CD4-positive, CD25-positive, alpha-beta regulatory T cell (primary cell): Measurements from ENCODE around the gene BDP1. TPM values are rescaled to one million over a fixed set of nuclear protein-coding genes. Genes with fewer than 3 reads are reported as not detected.
A peak's percentile ranks its signal among the peaks of the same experiment; 100 is the strongest.

ENCODE experiments used
- ATAC-seq, 2 donors: fragments of 150-1000 bp; cut with Tn5 transposase; one replicate each; pipeline ENCODE4 v1.10.0; 2021; ENCODE audit warnings: low read depth in 2 of 2, moderate number of reproducible peaks in 2 of 2, moderate library complexity in 1 of 2
- DNase-seq, 3 donors: peaks; one replicate each; pipeline versions ENCODE4 v3.0.0 to v3.0.0-alpha.2; 2012 to 2022; ENCODE audit warnings: mixed read lengths in 1 of 3
- H3K27ac ChIP-seq: one replicate; pipeline ENCODE4 v1.7.0; 2013; ENCODE audit warnings: mild to moderate bottlenecking, low read length; ENCODE audit not compliant: insufficient read depth, poor library complexity, severe bottlenecking
- H3K27me3 ChIP-seq: one replicate; pipeline ENCODE4 v1.7.0; 2013; ENCODE audit warnings: low read length; ENCODE audit not compliant: control insufficient read depth, insufficient read depth
- H3K36me3 ChIP-seq: one replicate; pipeline ENCODE4 v1.7.0; 2013; ENCODE audit warnings: mild to moderate bottlenecking, low read length, moderate library complexity; ENCODE audit not compliant: control insufficient read depth, insufficient read depth
- H3K4me1 ChIP-seq: 2 replicates; pipeline ENCODE4 v1.7.0; 2013; ENCODE audit warnings: mild to moderate bottlenecking, low read length; ENCODE audit not compliant: insufficient read depth, control insufficient read depth, poor library complexity, severe bottlenecking
- H3K4me3 ChIP-seq: one replicate; pipeline ENCODE4 v1.7.0; 2013; ENCODE audit warnings: low read depth, mild to moderate bottlenecking, low read length, moderate library complexity
- H3K9me3 ChIP-seq, 2 experiments: 1 replicate in 1 of 2; 2 replicates in 1 of 2; pipeline ENCODE4 v1.7.0; 2013; ENCODE audit warnings: low read length in 2 of 2, mild to moderate bottlenecking in 1 of 2, moderate library complexity in 1 of 2; ENCODE audit not compliant: control insufficient read depth in 2 of 2
- H3K27ac Mint-ChIP-seq, 3 donors: one replicate each; pipeline ENCODE4 v1.8.0; 2020 to 2022; ENCODE audit warnings: mild to moderate bottlenecking in 3 of 3, mixed read lengths in 3 of 3, moderate library complexity in 2 of 3
- H3K27me3 Mint-ChIP-seq: one replicate; pipeline ENCODE4 v1.8.0; 2022; ENCODE audit warnings: mild to moderate bottlenecking, mixed read lengths
- H3K36me3 Mint-ChIP-seq: one replicate; pipeline ENCODE4 v1.8.0; 2020; ENCODE audit warnings: mixed read lengths
- H3K4me1 Mint-ChIP-seq, 4 donors: one replicate each; pipeline ENCODE4 v1.8.0; 2020 to 2022; ENCODE audit warnings: mixed read lengths in 4 of 4, mild to moderate bottlenecking in 1 of 4
- H3K4me3 Mint-ChIP-seq, 4 donors: one replicate each; pipeline ENCODE4 v1.8.0; 2020 to 2022; ENCODE audit warnings: mild to moderate bottlenecking in 4 of 4, mixed read lengths in 4 of 4, moderate library complexity in 3 of 4
- H3K9me3 Mint-ChIP-seq, 7 donors: one replicate each; pipeline ENCODE4 v1.8.0; 2020 to 2022; ENCODE audit warnings: mixed read lengths in 7 of 7, mild to moderate bottlenecking in 3 of 7, moderate library complexity in 2 of 7
- polyA plus RNA-seq, 4 donors: library from polyadenylated mRNA; unstranded; fragments of 300-500 nt; fragmentation: Illumina TruSeq; gene quantifications; one replicate each; pipeline ENCODE4 v1.2.3, GENCODE V29; 2021
- total RNA-seq: library from RNA; stranded (reverse); gene quantifications from one replicate; pipeline ENCODE4 v1.2.3, GENCODE V29; 2022

The BDP1 gene
- total and polyA plus RNA-seq, 5 donors from 2014 or later: 5.8 to 39.3 (median 6.2) TPM

GRCh38 chr5:71452876-71453275 lies 2.6 kb upstream of the BDP1 start:
- DNase-seq (no peak), ATAC-seq (no peak)
- H3K27ac ChIP-seq: no peak overlapping the region
- Mint-ChIP-seq H3K27ac (no peak overlapping the region), H3K27me3 (peaks cover 47% of the 10 kb centered on the region), H3K36me3 (no peaks in the 10 kb centered on the region), H3K4me3 (no peak overlapping the region), H3K4me1 (peaks cover 14 to 24% (median 20%) of the 10 kb centered on the region in 4 donors), H3K9me3 (no peaks in the 10 kb centered on the region)
- H3K27me3 ChIP-seq: peaks cover 10% of the 10 kb centered on the region
- H3K4me1 ChIP-seq: peaks cover 22% of the 10 kb centered on the region
- H3K9me3 ChIP-seq: no peaks in the 10 kb centered on the region
- no peaks in the 10 kb centered on the region for H3K36me3 ChIP-seq
- no peak overlapping the region for H3K4me3 ChIP-seq

- peaks cover 5% of the 10 kb centered on the region for H3K36me3 Mint-ChIP-seq
- H3K9me3 ChIP-seq: no peaks in the 10 kb centered on the region
- peaks cover 5% of the 10 kb centered on the region for H3K27me3 ChIP-seq
- peak overlapping the region; percentile 90 to 99 (median 98) for H3K4me3 Mint-ChIP-seq
- H3K36me3 ChIP-seq: peaks cover 16% of the 10 kb centered on the region
- peak overlapping the region; percentile 75 for H3K4me3 ChIP-seq
- peak overlapping the region in 2 of 3 donors; percentile 97 for H3K27ac Mint-ChIP-seq
- ATAC-seq: no peak
- H3K4me1 ChIP-seq: peaks cover 23% of the 10 kb centered on the region
- H3K9me3 Mint-ChIP-seq: no peaks in the 10 kb centered on the region
- H3K27ac ChIP-seq: peak overlapping the region; percentile 92
- H3K4me1 Mint-ChIP-seq: peaks cover 19 to 34% (median 27%) of the 10 kb centered on the region in 4 donors
- peaks cover 35% of the 10 kb centered on the region for H3K27me3 Mint-ChIP-seq
- no peak for DNase-seq
Observed at GRCh38 chr5:71454913-71455312, 538 bp upstream of the BDP1 start.

DNA sequence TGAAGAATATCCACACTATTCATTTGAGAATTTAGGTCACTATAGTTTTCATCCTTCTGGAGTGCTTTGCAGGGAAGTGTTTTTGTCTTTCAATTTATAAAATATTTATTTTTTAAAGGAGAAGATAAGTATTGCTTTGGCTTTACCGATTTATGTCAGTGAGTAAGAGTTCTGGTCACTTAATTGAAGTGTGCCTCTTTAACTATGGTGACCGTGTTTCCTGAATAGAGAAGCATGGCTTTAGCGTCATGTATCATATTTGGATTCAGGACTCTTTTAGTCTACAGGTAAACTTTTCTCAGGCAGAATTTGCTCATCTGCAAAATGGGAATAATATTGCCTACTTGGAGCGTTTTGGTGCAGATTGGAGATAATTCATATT lies 902 bp downstream of the BDP1 start:
- DNase-seq: no peak

DNA sequence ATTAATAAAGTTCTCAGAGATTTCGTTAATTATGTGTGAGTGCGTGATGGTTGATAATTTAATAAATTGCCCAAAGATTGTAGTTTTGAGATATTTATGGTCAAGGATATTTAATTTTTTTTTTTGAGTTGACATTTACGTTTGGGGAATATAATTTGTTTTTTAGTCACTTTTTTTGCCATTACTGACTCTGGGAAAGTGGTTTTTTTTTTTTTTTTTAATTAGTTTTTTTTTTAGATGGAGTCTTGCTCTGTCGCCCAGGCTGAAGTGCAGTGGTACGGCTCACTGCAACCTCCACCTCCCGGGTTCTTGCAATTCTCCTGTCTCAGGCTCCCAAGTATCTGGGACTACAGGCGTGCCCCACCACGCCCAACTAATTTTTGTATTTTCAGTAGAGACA lies 1.7 kb downstream of the BDP1 start:
- H3K4me1 ChIP-seq: peaks cover 23% of the 10 kb centered on the region
- peak overlapping the region; percentile 14 for H3K27ac ChIP-seq
- H3K4me3 Mint-ChIP-seq: peak overlapping the region; percentile 90 to 99 (median 98)
- no peaks in the 10 kb centered on the region for H3K9me3 ChIP-seq
- peaks cover 19 to 38% (median 27%) of the 10 kb centered on the region in 4 donors for H3K4me1 Mint-ChIP-seq
- peaks cover 19% of the 10 kb centered on the region for H3K27me3 Mint-ChIP-seq
- H3K9me3 Mint-ChIP-seq: no peaks in the 10 kb centered on the region
- DNase-seq (no peak), ATAC-seq (no peak)
- H3K27ac Mint-ChIP-seq: peak overlapping the region in 2 of 3 donors; percentile 60 to 97
- H3K4me3 ChIP-seq: peak overlapping the region; percentile 99
- H3K36me3 Mint-ChIP-seq: peaks cover 5% of the 10 kb centered on the region
- H3K27me3 ChIP-seq: no peaks in the 10 kb centered on the region
- H3K36me3 ChIP-seq: peaks cover 36% of the 10 kb centered on the region

More for the DNA sequence above, 902 bp downstream of the BDP1 start:
- H3K4me3 ChIP-seq: peak overlapping the region; percentile 99
- H3K27ac ChIP-seq: peak overlapping the region; percentile 92
- Mint-ChIP-seq H3K9me3 (no peaks in the 10 kb centered on the region), H3K27me3 (peaks cover 27% of the 10 kb centered on the region), H3K4me1 (peaks cover 19 to 38% (median 27%) of the 10 kb centered on the region in 4 donors), H3K4me3 (peak overlapping the region; percentile 90 to 99 (median 98)), H3K27ac (peak overlapping the region; percentile 92 to 97 (median 95)), H3K36me3 (peaks cover 5% of the 10 kb centered on the region)
- peaks cover 23% of the 10 kb centered on the region for H3K4me1 ChIP-seq
- H3K27me3 ChIP-seq: peaks cover 2% of the 10 kb centered on the region
- H3K36me3 ChIP-seq: peaks cover 29% of the 10 kb centered on the region
- no peak for ATAC-seq
- H3K9me3 ChIP-seq: no peaks in the 10 kb centered on the region

DNA sequence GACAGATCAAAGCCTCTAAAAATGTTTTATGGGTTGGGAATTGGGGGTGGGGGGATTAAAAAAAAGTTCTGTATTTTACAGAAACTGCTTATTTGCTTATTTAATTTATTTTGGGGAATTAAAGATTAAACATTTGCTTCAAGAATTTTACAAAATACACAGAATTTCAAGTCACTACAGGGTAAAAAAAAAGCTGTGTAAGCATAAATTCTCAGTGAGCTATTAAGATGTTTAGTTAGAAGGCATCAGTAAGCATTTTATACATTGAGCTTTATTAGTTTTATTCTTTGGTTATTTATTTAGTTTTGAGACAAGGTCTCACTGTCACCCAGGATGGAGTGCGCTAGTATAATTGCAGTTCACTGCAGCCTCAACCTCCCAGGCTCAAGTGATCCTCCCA lies 5.2 kb downstream of the BDP1 start:
- Histone ChIP-seq H3K4me1 (peaks cover 20% of the 10 kb centered on the region), H3K4me3 (no peak overlapping the region), H3K27ac (no peak overlapping the region), H3K36me3 (peaks cover 68% of the 10 kb centered on the region), H3K27me3 (no peaks in the 10 kb centered on the region), H3K9me3 (no peaks in the 10 kb centered on the region)
- Mint-ChIP-seq H3K27ac (no peak overlapping the region), H3K9me3 (no peaks in the 10 kb centered on the region), H3K27me3 (no peaks in the 10 kb centered on the region), H3K36me3 (peaks cover 7% of the 10 kb centered on the region), H3K4me3 (no peak overlapping the region), H3K4me1 (peaks cover 15 to 29% (median 23%) of the 10 kb centered on the region in 4 donors)
- DNase-seq (no peak), ATAC-seq (no peak)

- Histone ChIP-seq H3K27me3 (no peaks in the 10 kb centered on the region), H3K4me1 (peaks cover 17% of the 10 kb centered on the region), H3K36me3 (peaks cover 75% of the 10 kb centered on the region), H3K27ac (no peak overlapping the region), H3K4me3 (no peak overlapping the region), H3K9me3 (no peaks in the 10 kb centered on the region)
- Mint-ChIP-seq H3K4me1 (peaks cover 15 to 26% (median 21%) of the 10 kb centered on the region in 4 donors), H3K27ac (no peak overlapping the region), H3K9me3 (no peaks in the 10 kb centered on the region), H3K4me3 (no peak overlapping the region), H3K27me3 (no peaks in the 10 kb centered on the region), H3K36me3 (peaks cover 13% of the 10 kb centered on the region)
- no peak for DNase-seq
- ATAC-seq: no peak
Observed at GRCh38 chr5:71461360-71461759, 5.9 kb downstream of the BDP1 start.

DNA sequence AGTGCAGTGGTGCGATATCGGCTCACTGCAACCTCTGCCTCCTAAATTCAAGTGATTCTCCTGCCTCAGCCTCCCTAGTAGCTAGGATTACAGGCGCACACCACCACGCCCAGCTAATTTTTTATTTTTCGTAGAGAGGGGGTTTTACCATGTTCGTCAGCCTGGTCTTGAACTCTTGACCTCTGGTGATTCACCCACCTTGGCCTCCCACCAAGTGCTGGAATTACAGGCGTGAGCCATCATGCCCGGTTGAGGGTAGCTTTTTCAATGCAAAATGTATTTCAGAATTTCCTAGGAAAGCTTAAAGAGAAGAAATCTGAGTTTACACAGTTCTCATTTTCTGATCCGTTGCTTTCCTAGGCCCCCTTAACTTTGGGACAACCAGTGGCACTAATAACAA lies 15.7 kb downstream of the BDP1 start:
- Mint-ChIP-seq H3K4me1 (peaks cover 0 to 20% (median 7%) of the 10 kb centered on the region in 4 donors), H3K27ac (no peak overlapping the region), H3K4me3 (no peak overlapping the region), H3K36me3 (peaks cover 35% of the 10 kb centered on the region), H3K27me3 (no peaks in the 10 kb centered on the region), H3K9me3 (no peaks in the 10 kb centered on the region)
- Histone ChIP-seq H3K36me3 (peaks cover 55% of the 10 kb centered on the region), H3K4me1 (no peaks in the 10 kb centered on the region), H3K9me3 (no peaks in the 10 kb centered on the region), H3K4me3 (no peak overlapping the region), H3K27ac (no peak overlapping the region), H3K27me3 (no peaks in the 10 kb centered on the region)
- ATAC-seq (no peak), DNase-seq (no peak)

DNA sequence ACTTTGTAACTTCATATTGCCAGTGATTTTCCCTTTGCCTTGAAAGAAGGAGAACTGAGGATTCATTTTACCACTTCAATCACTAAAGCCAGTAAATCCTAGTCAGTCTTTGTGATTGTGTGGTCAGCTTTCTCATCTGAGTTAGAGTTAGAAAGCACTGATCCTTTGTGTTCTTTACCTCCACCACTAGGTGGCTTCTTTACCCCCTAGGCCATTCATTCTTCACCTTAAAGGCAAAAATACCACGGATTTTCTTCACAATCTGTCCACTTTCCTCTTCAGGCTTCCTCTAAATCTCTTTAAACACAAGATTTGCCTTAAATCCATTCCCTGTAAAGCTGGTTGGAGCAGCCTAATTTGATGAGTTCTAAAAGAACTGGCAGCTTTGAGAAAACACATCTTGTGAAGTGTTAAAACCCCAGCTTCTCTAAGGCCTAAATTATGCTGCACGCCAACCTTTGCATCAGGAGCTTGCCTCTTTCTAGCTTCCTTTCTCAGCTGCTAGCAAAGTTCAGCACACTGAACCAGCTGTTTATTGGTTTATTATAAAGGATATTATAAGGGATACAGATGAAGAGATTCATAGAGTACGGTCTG lies 20.4 kb downstream of the BDP1 start:
- no peak for ATAC-seq
- H3K4me1 Mint-ChIP-seq: peaks cover 4 to 27% (median 7%) of the 10 kb centered on the region in 4 donors
- no peaks in the 10 kb centered on the region for H3K9me3 Mint-ChIP-seq
- DNase-seq: peak in 2 of 3 donors; percentile 24 to 27
- no peaks in the 10 kb centered on the region for H3K9me3 ChIP-seq
- no peaks in the 10 kb centered on the region for H3K27me3 Mint-ChIP-seq
- no peak overlapping the region for H3K4me3 Mint-ChIP-seq
- no peaks in the 10 kb centered on the region for H3K27me3 ChIP-seq
- H3K27ac ChIP-seq: no peak overlapping the region
- H3K4me3 ChIP-seq: no peak overlapping the region
- H3K36me3 ChIP-seq: peaks cover 33% of the 10 kb centered on the region
- H3K4me1 ChIP-seq: no peaks in the 10 kb centered on the region
- peaks cover 27% of the 10 kb centered on the region for H3K36me3 Mint-ChIP-seq
- peak overlapping the region in 2 of 3 donors; percentile 33 to 34 for H3K27ac Mint-ChIP-seq
